HG02763 (cell line): Measurements from ENCODE around the gene CNTNAP2.

ENCODE experiments used
- ATAC-seq: cut with Tn5 transposase; IDR thresholded peaks from one replicate; pipeline ENCODE4 v1.9.1; 2021; ENCODE audit warnings: mild to moderate bottlenecking, moderate library complexity; ENCODE audit not compliant: unreplicated experiment

Gene CNTNAP2

DNA sequence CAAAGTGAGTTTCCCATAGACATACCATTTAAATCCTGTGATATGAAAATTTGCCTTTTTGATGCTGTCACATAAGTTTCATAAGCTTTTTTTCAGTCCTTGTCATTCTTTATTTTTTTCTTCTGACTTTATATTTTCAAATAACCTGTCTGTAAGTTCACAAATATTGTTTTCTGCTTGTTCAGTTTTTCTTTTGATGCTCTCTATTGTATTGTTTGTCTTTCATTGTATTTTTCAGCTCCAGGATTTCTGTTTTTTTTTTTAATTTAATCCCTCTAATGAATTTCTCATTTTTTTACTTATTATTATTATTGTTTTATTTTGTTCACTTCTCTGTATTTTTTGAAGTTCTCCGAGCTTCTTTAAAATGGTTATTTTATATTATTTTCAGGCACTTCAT lies 623.4 kb downstream of the CNTNAP2 start:
- no peak for ATAC-seq

GRCh38 chr7:146741911-146742310 lies 625.3 kb downstream of the CNTNAP2 start:
- ATAC-seq: no peak

- ATAC-seq: no peak
These were observed 637.8 kb downstream of the CNTNAP2 start for GRCh38 chr7:146754385-146754784.

GRCh38 chr7:146755585-146755984 lies 639.0 kb downstream of the CNTNAP2 start:
- ATAC-seq: no peak

GRCh38 chr7:146764458-146764857 lies 647.9 kb downstream of the CNTNAP2 start:
- ATAC-seq: no peak

DNA sequence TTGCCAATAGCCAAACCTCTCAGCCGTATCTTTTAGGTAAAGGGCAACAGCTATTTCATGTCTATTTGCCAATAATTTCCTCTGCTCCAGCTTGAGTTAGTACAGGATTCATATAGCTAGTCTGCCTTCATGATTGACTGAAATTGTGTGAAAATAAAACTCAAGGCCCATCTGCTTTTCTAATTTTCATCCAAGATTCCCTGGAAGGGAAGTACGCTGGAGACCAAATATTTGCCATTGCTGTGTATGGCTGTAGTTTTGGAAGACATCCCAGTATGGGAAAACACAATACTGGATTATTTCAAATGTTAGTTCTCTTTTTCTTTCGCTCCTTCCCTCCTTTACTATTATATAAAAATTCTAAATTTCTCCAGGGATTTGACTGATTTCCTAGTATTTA lies 652.4 kb downstream of the CNTNAP2 start:
- no peak for ATAC-seq

GRCh38 chr7:146772601-146773000 lies 656.0 kb downstream of the CNTNAP2 start:
- ATAC-seq: no peak

GRCh38 chr7:146773506-146773905 lies 656.9 kb downstream of the CNTNAP2 start:
- no peak for ATAC-seq

- no peak for ATAC-seq
These were observed 664.9 kb downstream of the CNTNAP2 start for GRCh38 chr7:146781352-146782116.

GRCh38 chr7:146787266-146787665 lies 670.7 kb downstream of the CNTNAP2 start:
- no peak for ATAC-seq

GRCh38 chr7:146788008-146788407 lies 671.4 kb downstream of the CNTNAP2 start:
- ATAC-seq: no peak

GRCh38 chr7:146791344-146792285 lies 675.0 kb downstream of the CNTNAP2 start:
- ATAC-seq: no peak

GRCh38 chr7:146804620-146805019 lies 688.0 kb downstream of the CNTNAP2 start:
- no peak for ATAC-seq

- ATAC-seq: no peak
These were observed 688.5 kb downstream of the CNTNAP2 start for GRCh38 chr7:146805082-146805481.

- no peak for ATAC-seq
These were observed 709.7 kb downstream of the CNTNAP2 start for GRCh38 chr7:146826329-146826728.

DNA sequence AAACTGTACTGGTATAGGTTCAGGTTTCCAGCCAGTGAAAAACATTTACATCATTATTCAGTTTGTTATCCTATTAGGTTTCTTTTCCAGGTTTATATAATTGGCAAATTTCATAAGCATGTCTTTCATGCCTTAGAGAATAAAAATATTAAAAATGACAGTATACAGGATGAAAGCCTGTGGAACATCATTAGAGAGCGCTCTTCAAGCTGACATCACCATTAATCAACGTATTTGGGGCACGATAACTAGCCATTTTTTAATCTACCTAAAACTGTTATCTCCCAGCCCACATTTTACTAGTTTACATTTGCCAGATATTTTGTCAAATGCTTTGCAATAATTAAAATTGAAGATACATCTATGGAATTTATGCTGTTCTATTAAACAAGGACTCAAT lies 714.1 kb downstream of the CNTNAP2 start:
- no peak for ATAC-seq

GRCh38 chr7:146831875-146832274 lies 715.3 kb downstream of the CNTNAP2 start:
- ATAC-seq: no peak

DNA sequence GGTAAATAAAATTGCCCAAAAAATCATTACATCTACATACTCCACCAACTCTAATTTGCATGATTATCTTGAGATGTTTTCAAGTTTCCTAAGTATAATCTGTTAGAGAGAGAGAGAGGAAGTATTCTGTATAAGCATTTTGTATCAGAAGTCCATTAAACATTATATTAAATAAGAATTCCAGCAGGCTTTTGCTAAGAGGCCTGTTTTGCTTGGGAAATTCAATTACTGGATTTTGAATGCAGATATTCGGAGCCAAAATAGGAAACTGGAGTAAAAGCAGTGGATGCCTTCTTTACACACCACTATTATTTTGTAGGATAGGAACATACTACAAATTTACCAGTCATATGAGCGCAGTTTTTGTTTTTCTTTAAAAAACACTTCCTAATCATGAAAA lies 727.8 kb downstream of the CNTNAP2 start:
- no peak for ATAC-seq

DNA sequence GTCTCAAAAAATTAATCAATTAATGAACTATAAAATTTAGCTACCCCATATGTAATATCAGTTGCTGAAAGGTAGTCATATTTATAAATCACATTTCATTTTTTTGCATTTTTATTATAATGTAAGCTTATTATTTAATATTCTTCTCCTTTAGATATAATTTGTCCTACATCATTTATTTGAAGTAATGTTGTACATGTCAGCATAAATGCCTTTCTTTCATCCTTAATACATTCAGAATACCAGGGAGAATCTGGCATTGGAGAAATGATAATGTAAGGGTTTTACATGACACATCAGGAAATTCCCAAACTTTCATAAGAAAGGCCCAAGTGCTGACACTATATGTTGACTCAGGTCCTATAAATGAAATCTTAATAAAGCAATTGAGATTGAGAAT lies 742.1 kb downstream of the CNTNAP2 start:
- ATAC-seq: no peak

GRCh38 chr7:146861701-146862100 lies 745.1 kb downstream of the CNTNAP2 start:
- no peak for ATAC-seq

DNA sequence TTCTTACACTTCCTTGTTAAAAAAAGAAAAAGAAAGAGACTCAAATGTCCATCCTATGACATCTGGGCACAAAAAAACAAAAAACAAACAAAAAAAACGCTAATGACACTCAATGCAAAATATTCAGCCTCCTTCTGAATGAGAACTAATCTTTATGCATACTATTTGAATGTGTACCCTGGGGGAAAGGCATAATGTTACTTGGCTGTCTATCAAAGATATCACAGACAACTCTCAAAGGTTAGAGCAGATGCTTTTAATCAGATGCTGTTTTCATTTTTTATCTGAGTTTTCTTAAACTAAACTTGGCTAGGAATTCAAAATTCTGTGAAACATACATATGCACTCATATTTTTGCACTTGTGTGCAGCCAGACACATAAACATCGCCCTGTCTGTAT lies 745.8 kb downstream of the CNTNAP2 start:
- ATAC-seq: no peak

- ATAC-seq: no peak
These were observed 748.0 kb downstream of the CNTNAP2 start for GRCh38 chr7:146864644-146865043.
